ENCODE measurements around the gene RGS9. TPM values are rescaled to one million over a fixed set of nuclear protein-coding genes. Genes with fewer than 3 reads are reported as not detected.
A peak's percentile ranks its signal among the peaks of the same experiment; 100 is the strongest.
"Not testable (repeated sequence)": the region's sequence is repeated elsewhere in the genome, so short reads cannot be mapped to it uniquely, and the experiment has no call there.

The RGS9 gene
- total RNA-seq = 1 to 10 TPM; 3.0 to 4.9 TPM
- long read RNA-seq = 0 reads

DNA sequence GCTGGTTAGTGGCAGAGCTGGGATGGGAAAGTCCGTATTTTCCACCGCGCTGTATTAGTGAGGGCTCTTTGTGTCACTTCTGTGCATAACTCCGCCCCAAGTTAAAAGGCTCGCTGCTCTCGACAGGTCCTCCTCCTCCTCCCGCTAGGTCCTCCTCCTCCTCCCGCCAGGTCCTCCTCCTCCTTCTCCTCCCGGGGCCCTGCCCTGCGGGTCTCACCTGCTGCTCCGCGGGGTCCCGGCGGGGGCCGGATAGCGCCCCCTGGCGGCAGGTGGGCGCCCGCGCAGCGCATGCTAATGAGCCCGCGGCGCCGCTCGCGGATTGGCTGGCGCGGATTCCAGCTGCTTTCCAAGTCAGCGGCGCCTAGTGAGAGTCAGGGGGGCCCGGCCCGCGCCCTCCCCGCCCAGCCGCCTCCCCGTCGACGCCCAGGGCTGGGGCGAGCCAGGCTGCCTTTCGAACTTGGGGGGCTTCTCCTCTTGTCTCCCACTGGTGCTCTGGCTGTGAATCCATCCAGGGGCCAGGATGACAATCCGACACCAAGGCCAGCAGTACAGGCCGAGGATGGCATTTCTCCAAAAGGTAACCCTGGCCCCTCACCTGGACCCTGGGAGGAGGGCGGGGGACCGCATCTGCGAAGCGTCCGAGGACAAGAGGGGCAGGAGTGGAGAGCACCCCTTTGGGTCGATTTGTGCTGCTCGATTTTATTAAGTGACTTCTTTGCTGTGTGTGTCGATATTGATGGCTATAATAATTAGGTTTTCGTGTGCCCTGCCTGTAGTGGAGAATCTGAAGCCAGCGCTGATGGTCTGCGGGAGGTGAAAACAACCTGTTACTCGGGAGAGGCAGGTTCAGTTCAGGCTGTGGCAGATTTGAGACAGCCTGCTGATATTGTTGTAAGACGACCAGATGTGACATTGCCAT, at the start of gene RGS9:
Gene RGS9 (plus strand): TSS at position 350 of the 919 bp plus-strand sequence. CDS start 171 bp downstream, at position 521.
- peak; percentile 90 for DNase-seq
- ATAC-seq = peak; percentile 98 to 99
- intact Hi-C loops (cut with DNase I) = no loop called here

DNA sequence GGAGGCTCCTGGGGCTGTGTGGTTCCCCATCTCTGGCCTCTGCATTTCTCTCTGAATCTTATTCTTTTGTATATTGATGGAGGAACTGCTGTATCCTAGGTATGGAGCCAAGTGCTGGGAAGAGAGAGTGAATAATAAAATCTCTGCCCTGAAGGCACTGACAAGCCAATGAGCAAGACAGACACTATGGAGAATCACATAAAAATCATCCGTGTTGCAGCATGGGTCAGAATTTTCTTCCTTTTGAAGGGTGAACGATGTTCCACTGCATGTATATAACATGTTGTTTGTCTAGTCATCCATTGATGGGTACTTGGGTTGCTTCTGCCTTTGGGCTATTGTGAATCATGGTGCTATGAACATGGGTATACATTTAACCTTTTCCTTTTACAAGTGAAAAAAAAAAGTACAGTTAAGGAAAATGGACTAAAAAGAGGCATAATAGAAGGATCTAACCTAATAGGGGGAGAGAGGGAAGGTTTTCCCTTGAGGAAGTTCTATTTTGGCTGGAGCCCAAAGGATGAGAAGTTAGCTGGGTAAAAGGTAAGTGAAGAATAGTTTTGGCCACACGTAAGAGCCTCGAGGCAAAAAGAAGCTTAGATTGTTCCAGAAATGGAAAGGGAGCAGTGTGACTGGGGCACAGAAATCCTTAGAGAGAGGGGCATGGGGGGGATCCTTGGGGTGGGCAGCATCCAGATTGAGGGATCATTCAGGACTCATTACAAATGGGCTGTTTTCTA, 48.4 kb upstream of the RGS9 start:
- no peak for DNase-seq
- intact Hi-C loops (cut with DNase I) = no loop called here
- ATAC-seq = no peak

DNA sequence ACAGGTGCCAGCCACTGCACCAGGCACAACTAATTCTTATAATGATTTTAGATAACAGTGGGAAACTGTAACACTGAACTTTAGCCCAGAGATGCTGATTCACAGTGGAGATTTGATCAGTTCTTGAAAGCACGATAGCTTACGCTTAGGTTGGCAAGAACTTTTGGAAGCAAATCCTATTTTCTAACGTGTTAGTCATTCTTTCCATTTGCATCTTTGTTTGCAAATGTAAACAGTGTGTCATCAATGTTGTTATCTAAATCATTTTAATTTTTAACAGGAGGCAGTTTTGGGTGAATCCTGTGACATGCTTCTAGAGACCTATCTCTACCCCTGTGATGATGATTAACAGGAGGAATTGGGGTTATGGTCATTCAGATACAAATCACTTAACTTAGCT, 44.9 kb upstream of the RGS9 start:
- ATAC-seq (no peak), DNase-seq (no peak)
- intact Hi-C loops (cut with DNase I) = no loop called here

DNA sequence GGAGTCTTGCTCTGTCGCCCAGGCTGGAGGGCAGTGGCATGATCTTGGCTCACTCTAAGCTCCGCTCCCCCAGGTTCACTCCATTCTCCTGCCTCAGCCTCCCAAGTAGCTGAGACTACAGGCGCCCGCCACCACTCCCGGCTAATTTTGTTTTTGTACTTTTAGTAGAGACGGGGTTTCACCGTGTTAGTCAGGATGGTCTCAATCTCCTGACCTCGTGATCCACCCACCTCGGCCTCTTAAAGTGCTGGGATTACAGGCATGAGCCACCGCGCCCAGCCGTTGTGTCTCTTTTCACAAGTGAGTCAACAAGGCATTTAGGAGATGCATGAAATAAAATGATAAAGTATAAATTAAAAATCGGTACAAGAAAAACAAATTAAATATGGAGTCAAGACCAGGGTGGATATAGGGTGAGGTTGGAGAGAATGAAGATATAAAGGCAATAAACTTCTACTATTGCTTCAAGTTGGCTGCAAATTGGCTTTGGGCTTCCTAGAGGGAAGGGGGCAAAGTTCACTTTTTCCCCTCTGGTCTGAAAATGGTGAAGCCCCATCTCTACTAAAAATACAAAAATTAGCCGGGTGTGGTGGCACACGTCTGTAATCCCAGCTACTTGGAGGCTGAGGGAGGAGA, 44.3 kb upstream of the RGS9 start:
- intact Hi-C loops (cut with DNase I); ATAC-seq; DNase-seq: not testable (repeated sequence)

DNA sequence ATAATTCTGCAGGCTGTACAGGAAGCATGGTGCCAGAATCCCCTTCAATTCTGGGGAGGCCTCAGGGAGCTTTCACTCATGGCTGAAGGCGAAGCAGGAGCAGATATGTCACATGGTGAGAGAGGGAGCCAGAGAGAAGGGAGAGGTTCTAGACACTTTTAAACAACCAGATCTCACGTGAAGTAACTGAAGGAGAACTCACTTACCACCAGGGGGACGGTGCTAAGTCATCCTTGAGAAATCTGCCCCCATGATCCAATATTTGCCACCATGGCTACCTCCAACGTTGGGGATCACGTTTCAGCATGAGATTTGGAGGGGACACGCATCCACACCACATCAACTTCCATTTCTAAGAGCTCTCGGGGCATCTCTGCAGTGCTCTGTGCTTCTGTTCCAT, 43.2 kb upstream of the RGS9 start:
- ATAC-seq (no peak), DNase-seq (no peak)
- intact Hi-C loops (cut with DNase I) = no loop called here

DNA sequence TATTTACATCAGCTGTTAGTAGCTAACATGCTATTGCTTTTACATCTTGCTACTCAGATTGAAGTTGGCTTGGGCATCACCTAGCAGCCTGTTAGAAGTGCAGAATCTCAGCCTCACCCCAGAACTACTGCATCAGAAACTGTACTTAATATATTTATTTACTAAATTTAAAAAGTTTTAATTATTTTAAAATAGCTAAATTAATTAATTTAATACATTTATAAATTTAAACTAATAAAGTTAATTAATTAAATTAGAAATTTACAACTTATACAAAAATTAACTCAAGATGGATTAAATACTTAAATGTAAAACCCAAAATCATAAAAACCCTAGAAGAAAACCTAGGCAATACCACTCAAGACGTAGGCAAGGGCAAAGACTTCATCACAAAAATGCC, 41.7 kb upstream of the RGS9 start:
- ATAC-seq = no peak
- intact Hi-C loops (cut with DNase I) = no loop called here
- no peak for DNase-seq

DNA sequence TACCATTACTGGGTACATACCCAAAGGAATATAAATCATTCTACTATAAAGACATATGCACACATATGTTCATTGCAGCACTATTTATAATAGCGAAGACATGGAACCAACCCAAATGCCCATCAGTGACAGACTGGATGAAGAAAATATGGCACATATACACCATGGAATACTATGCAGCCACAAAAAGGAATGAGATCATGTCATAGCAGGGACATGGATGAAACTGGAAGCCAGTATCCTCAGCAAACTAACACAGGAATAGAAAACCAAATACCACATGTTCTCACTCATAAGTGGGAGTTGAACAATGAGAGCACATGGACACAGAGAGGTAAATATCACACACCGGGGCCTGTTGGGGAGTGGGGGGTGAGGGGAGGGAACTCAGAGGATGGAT, 40.8 kb upstream of the RGS9 start:
- intact Hi-C loops (cut with DNase I); ATAC-seq; DNase-seq: not testable (repeated sequence)

DNA sequence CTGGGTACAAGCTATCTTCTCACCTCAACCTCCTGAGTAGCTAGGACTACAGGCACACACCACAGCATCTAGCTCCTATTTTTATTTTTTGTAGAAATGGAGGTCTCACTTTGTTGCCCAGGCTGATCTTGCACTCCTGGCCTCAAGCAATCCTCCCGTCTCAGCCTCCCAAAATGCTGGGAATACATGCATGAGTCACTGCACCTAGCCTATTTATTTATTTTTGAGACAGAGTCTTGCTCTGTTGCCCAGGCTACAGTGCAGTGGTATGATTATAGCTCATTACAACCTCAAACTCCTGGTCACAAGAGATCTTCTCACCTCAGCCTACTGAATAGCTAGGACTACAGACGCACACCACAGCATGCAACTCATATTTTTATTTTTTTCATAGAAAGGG, 40.1 kb upstream of the RGS9 start:
- DNase-seq (no peak), ATAC-seq (no peak)
- intact Hi-C loops (cut with DNase I) = no loop called here

DNA sequence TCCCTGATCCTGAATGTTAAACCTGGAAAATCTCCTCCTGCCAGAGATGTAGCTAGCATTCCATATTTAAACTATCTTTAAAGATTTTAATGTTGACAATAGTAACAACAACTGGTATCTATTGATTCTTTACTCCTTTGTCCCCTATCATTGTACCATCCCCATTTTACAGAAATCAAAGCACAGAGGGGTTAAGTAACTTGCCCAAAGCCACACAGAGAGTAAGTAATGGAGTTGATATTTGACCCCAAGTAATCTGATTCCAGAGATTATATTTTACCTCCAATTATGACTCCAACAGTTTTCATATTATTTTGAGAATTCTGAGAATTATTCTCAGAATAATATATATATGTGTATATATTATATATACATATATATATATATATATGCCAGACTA, 37.7 kb upstream of the RGS9 start:
- DNase-seq = no peak
- intact Hi-C loops (cut with DNase I) = no loop called here
- ATAC-seq = no peak

DNA sequence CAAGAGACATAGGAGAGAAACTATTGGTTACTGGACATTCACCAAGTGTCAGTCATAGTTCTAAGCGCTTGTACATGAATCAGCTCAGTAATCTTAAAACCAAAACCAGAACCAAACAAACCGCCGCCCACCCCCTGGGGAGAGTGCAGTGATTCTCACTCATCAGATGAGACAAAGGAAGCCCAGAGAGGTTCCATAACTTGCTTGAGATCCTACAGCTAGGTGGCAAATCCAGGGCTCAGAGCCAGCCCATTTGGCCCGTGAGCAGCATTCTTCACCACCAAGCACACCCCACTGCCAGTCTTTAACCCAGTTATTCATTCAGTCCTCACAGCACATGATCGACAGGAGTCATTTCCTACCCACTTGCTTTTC, 37.2 kb upstream of the RGS9 start:
- ATAC-seq (peak; percentile 11 to 36), DNase-seq (peak; percentile 45)
- intact Hi-C loops (cut with DNase I) = loop anchor here in 1 of 2 donors (5.0 kb wide), 1 partner anchor 38 kb away; no protein-coding TSS in a partner anchor

DNA sequence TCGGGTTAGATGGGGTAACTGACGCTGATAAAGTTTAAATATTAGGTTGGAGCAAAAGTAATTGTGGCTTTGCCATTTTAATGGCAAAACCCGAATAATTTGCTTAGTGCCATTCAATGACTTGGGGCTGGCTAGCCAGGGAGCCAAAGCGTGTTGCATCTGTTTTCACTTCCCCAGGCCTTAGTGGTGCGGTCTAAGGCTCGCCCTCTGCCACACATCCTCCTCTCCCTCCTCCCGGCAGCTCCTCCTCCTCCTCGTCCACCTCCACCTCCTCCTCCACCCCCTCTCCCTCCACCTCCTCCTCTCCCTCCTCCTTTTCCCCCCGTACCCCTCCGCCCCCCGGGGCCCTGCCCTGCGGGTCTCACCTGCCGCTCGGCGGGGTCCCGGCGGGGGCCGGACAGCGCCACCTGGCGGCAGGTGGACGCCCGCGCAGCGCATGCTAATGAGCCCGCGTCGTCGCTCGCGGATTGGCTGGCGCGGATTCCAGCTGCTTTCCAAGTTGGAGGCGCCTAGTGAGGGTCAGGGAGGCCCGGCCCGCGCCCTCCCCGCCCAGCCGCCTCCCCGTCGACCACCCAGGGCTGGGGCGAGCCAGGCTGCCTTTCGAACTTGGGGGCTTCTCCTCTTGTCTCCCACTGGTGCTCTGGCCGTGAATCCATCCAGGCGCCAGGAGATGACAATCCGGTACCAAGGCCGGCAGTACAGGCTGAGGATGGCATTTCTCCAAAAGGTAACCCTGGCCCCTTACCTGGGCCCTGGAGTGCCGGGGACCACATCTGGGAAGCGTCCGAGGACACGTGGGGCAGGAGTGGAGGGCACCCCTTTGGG, 36.6 kb upstream of the RGS9 start:
- peak; percentile 96 to 97 for ATAC-seq
- intact Hi-C loops (cut with DNase I) = loop anchor here in 1 of 2 donors (5.0 kb wide), 1 partner anchor 38 kb away; no protein-coding TSS in a partner anchor
- DNase-seq = peak; percentile 91

DNA sequence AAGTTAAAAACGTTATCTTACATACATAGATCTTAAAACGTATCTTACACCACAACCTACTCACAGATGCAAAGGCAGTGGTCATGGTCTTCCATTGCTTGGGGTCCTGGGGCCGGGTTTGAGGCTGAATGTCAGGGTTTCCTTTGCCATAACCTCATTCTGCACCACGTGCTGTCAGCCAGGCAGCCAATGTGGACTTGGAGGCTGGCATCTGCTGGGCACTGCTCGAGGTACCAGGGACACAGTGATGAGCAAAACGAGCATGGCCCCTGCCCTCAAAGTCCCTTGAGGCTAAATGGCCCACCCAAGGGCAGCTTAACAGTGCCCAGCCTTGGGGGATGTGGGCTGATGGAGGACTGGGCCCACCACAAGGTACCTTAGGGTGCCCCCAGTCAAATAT, 35.8 kb upstream of the RGS9 start:
- ATAC-seq (no peak), DNase-seq (no peak)
- intact Hi-C loops (cut with DNase I) = loop anchor here in 1 of 2 donors (5.0 kb wide), 1 partner anchor 39 kb away; no protein-coding TSS in a partner anchor

DNA sequence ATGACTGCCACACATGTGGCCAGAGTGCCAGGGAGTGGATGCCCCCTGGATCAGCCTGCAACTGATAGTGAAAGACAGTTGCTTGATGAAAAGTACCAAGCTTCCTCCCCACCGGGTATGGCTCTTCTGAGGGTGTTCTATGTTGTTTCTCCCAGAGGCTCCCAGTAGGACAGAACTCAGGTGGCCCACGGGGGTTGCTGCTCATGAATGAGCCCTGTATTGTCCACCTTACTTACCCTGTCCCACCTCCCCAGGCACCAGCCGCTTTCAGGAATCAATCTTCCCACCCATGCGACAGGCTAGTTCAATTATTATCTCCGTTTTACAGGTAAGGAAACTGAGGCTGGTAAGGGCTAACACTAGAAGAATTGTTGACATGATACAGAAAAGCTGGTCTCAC, 34.9 kb upstream of the RGS9 start:
- no peak for DNase-seq
- intact Hi-C loops (cut with DNase I) = loop anchor here in 1 of 2 donors (5.0 kb wide), 1 partner anchor 40 kb away; no protein-coding TSS in a partner anchor
- no peak for ATAC-seq

DNA sequence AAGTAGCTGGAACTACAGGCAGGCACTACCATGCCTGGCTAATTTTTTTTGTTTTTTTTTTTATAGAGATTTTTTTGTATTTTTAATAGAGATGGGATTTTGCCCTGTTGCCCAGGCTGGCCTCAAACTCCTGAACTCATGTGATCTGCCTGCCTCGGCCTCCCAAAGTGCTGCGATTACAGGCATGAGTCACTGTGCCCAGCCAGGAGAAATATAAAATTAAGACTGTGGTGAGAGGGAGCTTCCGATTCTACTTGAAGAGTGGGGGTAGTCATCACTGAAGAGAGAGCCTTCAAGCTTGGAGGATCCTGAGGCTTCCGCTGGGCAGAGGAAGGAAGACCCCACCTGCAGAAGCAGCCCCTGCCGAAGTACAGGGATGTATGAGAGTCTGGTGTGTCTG, 34.4 kb upstream of the RGS9 start:
- ATAC-seq (no peak), DNase-seq (no peak)
- intact Hi-C loops (cut with DNase I) = loop anchor here in 1 of 2 donors (5.0 kb wide), 1 partner anchor 40 kb away; no protein-coding TSS in a partner anchor

DNA sequence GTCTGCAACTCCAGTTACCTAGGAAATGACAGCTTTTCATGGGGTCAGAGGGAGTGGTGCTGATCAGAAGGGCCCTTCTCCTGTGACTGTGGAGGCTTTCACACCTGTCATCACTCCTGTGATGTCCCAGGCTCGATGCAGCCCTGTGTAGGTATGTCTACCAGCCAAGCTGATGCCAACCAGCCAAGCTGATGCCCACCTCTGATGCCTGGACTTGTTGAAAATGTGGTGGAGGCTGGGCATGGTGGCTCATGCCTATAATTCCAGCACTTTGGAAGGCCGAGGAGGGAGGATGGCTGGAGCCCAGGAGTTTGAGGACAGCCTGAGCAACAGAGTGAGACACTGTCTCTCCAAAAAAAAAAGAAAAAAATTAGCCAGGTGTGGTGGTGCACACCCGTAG, 33.7 kb upstream of the RGS9 start:
- DNase-seq (no peak), ATAC-seq (no peak)
- intact Hi-C loops (cut with DNase I) = loop anchor here in 1 of 2 donors (5.0 kb wide), 1 partner anchor 41 kb away; no protein-coding TSS in a partner anchor

DNA sequence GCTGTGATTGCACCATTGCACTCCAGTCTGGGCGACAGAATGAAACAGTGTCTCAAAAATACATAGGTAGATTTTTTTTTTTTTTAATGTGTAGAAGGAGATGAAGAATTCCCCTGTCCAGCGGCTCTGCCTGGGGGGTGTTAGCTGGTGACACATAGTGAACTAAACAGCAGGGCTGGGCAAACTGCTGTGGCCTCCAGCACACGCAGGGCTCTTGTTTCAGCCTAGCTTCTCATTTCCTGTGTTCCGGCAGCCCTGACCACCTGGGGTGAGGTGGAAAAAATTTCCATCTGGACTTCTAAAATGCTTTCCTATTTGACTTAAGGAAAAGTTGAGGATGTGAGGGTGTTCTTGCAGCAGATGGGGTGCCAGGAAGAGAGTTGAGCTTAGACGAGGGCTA, 33.3 kb upstream of the RGS9 start:
- intact Hi-C loops (cut with DNase I) = loop anchor here in 1 of 2 donors (5.0 kb wide), 1 partner anchor 42 kb away; no protein-coding TSS in a partner anchor
- ATAC-seq = no peak
- DNase-seq = no peak

DNA sequence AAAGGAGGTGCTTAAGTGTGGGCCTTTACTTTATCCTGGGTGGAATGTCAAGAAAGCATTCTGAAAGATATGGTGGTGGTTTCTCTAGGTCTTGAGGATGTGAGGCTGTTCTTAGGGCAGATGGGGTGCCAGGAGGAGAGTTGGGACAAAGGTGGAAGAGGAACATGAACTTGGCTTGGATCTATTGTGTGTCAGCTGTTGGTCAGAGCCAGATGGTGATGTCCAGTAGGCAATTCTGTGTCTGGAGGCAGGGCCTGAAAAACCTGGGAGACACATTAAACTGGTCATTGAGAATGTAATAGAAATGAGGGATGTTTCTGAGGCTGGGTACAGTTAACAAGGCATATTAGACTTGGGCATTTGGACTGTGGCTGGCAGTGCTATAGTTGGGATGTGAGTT, 32.6 kb upstream of the RGS9 start:
- no peak for DNase-seq
- ATAC-seq = no peak
- intact Hi-C loops (cut with DNase I) = loop anchor here in 1 of 2 donors (5.0 kb wide), 1 partner anchor 42 kb away; no protein-coding TSS in a partner anchor

DNA sequence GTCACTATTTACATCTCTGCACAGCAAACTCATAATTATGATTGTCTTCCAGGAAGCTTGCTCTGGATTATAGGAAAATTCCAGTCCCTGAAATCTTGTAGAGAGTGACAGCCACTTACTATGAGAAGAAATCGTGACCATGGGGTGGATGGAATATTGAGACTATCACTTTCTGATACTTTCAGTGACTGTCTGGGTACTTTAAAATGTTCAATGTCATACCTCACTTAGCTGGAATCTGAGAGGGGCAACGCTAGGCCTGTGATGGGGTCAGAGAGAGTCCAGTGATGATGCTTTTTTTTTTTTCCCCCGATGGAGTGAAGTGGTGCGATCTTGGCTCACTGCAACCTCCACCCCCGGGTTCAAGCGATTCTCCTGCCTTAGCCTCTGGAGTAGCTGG, 32.2 kb upstream of the RGS9 start:
- ATAC-seq (no peak), DNase-seq (no peak)
- intact Hi-C loops (cut with DNase I) = loop anchor here in 1 of 2 donors (5.0 kb wide), 1 partner anchor 43 kb away; no protein-coding TSS in a partner anchor

Measured in left cardiac atrium (tissue), 4 donors.